Measurements from ENCODE around the gene WDR46.
A peak's percentile ranks its signal among the peaks of the same experiment; 100 is the strongest.
"Not testable (repeated sequence)": the region's sequence is repeated elsewhere in the genome, so short reads cannot be mapped to it uniquely, and the experiment has no call there.

Gene WDR46

DNA sequence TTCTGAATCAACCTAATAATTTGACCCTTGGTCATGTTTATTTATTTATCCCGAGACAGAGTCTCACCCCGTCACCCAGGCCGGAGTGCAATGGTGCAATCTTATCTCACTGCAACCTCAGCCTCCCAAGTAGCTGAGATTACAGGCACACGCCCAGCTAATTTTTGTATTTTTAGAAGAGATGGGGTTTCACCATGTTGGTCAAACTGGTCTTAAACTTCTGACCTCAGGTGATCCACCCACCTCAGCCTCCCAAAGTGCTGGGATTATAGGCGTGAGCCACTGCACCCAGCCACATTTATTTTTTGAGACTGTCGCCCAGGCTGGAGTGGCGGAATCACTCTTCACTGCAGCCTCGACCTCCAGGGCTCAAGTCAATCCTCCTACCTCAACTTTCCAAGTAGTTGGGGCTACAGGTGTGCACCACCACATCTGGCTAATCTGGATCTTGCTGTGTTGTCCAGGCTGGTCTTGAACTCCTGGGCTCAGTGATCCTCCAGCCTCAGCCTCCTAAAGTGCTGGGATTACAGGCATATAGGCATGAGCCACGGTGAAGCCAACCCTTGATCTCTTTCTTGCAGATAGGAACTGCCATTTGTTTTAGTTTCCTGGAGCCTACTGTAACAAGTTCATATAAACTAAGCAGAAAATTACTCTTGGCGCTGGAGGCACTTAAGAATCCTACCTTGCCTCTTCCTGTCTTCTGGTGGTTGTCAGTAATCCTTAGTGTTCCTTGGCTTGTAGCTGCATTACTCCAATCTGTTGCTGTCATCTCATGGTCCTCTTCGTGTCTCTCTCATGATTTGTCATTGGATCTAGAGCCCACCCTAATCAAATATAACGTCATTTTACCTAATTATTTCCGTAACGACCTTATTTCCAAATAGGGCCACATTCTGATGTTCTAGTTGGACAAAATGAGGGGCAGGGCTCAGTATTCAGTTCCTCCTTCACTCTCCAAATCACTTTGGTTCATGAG lies 14.8 kb downstream of the WDR46 start:
- no peak for TF ChIP-seq ZNF274 (IDR thresholded peaks at IDR 0.05; ENCODE audit: low read depth, low read length)
- peak overlapping the region; percentile 95 for H3K4me3 ChIP-seq (ENCODE audit: low read length)

DNA sequence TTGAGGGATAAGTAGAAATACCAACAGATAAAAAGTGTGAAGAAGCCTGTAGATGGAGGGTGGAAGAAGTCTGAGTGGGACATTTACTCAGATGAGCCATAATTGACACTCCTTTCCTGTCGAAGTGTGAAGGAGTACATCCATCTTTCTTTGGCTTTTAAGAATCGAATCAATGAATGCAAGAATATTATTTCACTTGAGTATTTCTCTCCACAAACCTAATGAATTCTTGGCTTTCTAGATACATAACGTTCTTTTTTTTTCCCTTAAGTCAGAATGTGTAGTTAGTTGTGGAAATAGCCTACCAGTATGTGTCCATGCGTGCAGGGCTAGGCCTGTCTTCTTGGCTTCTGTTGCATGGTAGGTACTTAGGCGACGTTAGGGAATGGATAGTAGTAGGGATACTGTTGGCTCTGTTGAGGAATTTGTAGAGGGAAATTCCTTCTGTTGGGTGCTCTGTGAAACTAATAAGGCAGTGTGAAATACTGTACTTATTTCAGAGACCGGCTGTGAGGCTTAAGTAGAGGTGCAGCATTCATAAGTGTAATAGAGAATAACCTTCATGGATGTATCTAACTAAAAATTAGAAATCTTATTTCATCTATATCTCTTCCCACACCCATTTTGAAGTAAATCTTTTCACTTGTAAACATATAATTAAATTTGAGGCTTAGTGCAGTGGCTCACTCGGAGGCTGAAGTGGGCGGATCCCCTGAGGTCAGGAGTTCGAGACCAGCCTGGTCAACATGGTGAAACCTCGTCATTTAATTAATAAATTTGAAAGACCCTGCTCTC lies 15.7 kb downstream of the WDR46 start:
- peak overlapping the region; percentile 95 for H3K4me3 ChIP-seq (ENCODE audit: low read length)
- TF ChIP-seq ZNF274 (IDR thresholded peaks at IDR 0.05; ENCODE audit: low read depth, low read length) = no peak

GRCh38 chr6:33272275-33273128 lies 16.5 kb downstream of the WDR46 start:
- TF ChIP-seq ZNF274 (IDR thresholded peaks at IDR 0.05; ENCODE audit: low read depth, low read length) = no peak
- peak overlapping the region; percentile 95 for H3K4me3 ChIP-seq (ENCODE audit: low read length)

DNA sequence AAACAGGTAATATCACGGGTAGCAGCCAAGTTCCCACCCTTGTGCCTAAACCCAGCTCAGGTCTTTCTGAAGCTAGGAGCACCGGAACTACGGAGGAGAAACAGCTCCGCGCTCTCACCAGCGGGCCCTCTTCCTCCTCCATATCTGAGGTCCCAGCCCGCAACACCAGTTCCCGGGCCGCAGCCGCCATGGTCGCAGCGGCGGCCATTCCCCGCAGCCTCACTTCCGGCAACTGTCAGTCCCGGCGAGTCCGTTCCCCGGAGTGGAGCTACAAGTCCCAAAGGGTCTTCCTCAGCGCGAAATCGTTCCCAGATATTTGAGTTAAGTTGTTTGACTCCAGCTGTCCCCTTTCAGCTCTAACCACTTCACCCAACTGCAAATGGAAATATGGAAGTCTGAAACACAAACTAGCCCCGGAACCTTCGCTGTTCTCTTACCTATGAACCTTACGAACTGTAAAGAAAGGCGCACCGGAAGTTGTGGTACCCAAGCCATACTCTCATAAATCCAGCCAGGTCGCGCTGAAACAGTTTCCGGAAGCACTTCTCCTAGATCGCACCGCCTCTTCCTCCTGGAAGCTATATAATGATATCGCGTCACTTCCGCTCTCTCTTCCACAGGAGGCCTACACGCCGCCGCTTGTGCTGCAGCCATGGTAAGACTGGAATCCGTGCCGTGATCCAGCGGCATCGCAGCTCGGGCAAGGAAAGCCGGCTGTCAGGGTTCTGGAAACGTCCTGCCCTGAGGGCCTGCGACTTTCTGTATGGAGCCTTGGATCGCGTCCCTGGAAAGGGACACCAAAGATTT lies 17.4 kb downstream of the WDR46 start, which contains the start of the genes RPS18 and VPS52:
TSS of gene RPS18 (plus strand) at position 608 of the 807 bp plus-strand sequence. CDS start at position 653, 45 bp downstream.
TSS of gene VPS52 (minus strand) at position 409 of the 807 bp plus-strand sequence. CDS start at position 208, 201 bp downstream.
- no peak for TF ChIP-seq ZNF274 (IDR thresholded peaks at IDR 0.05; ENCODE audit: low read depth, low read length)
- H3K4me3 ChIP-seq (ENCODE audit: low read length) = peak within 1 kb of the TSS; percentile 95

GRCh38 chr6:33271117-33271467 lies 17.9 kb downstream of the WDR46 start:
- TF ChIP-seq ZNF274 (IDR thresholded peaks at IDR 0.05; ENCODE audit: low read depth, low read length) = no peak
- H3K4me3 ChIP-seq (ENCODE audit: low read length) = peak overlapping the region; percentile 92

DNA sequence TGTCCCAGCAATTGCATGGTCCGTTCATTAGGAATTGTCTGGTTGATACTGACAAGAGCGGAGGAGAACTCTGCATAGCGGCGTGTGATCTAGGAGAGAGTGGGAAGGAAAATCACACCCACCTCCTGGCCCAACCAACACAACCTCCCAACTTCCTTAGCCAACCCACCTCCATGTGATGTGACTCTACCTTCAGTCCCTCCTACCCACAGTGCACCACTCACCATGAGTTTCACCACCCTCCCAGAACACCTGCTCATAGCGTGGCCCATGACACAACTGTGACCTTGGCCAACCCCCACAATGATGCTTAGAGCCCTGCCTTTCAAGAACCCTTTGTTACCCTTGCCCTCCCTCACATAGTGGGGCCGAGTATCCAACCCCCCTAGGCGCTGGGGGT lies 25.0 kb downstream of the WDR46 start:
- TF ChIP-seq ZNF274 (IDR thresholded peaks at IDR 0.05; ENCODE audit: low read depth, low read length) = no peak
- no peak overlapping the region for H3K4me3 ChIP-seq (ENCODE audit: low read length)

DNA sequence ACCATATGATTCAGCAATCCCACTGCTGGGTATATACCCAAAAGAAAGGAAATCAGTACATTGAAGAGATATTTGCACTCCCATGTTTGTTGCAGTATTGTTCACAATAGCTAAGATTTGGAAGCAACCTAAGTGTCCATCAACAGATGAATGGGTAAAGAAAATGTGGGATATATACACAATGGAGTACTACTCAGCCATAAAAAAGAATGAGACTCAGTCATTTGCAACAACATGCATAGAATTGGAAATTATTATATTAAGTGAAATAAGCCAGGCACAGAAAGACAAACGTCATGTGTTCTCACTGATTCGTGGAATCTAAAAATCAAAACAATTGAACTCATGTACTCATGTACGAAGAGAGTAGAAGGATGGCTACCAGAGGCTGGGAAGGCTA lies 26.5 kb downstream of the WDR46 start:
- not testable (repeated sequence) for H3K4me3 ChIP-seq (ENCODE audit: low read length)

DNA sequence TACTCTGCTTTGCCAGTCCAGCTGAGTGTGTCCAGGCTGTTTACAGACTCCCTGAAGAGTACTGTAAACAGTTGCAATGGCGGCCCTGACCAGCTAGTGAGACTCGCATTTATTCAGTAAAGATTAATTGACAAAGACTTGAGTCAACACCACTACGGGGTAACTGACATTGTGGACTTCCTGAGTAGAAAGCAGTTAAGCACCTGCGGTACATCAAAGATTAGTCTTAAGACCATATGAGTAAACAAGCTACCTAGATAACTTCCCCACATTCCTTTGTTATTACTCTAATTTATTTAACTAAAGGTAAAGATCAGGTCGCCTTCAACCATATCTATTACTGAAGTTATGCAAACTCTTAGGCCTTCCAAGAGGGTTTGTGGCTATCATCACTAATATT lies 30.0 kb downstream of the WDR46 start:
- H3K4me3 ChIP-seq (ENCODE audit: low read length) = no peak overlapping the region

GRCh38 chr6:33254591-33254990 lies 34.4 kb downstream of the WDR46 start:
- no peak for TF ChIP-seq ZNF274 (IDR thresholded peaks at IDR 0.05; ENCODE audit: low read depth, low read length)
- H3K4me3 ChIP-seq (ENCODE audit: low read length) = no peak overlapping the region

More for the DNA sequence above, 30.0 kb downstream of the WDR46 start:
- TF ChIP-seq ZNF274 (IDR thresholded peaks at IDR 0.05; ENCODE audit: low read depth, low read length) = no peak

GRCh38 chr6:33252759-33253158 lies 36.3 kb downstream of the WDR46 start:
- TF ChIP-seq ZNF274 (IDR thresholded peaks at IDR 0.05; ENCODE audit: low read depth, low read length) = no peak
- no peak overlapping the region for H3K4me3 ChIP-seq (ENCODE audit: low read length)

DNA sequence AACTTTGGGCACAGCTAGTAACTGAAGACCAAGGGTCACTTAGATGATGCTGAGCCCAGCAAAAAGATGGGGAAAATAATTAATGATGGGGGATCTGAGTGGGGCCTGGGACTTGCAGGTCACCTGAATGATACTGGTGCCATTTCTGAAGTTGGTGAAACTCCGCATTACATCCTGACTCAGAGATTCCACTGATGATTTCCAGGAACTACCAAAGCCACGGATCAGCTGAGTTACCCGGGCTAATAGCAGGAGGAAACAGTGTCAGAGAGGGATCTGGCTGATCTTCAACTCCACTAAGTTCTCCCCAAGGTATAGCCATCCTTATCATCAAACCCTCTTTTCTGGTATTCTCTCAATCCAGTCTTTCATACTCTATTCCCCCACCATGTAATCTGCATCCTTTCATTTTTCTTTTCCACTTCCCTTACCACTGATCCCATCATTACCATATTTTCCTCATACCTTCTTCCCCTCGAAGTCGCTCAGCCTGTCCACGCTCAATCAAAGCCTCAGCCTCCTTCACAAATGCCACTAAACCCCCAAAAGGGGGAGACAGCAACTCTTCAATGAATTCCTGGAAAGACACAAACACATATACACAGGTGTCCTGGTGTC lies 37.5 kb downstream of the WDR46 start:
- H3K4me3 ChIP-seq (ENCODE audit: low read length) = no peak overlapping the region
- TF ChIP-seq ZNF274 (IDR thresholded peaks at IDR 0.05; ENCODE audit: low read depth, low read length) = no peak

DNA sequence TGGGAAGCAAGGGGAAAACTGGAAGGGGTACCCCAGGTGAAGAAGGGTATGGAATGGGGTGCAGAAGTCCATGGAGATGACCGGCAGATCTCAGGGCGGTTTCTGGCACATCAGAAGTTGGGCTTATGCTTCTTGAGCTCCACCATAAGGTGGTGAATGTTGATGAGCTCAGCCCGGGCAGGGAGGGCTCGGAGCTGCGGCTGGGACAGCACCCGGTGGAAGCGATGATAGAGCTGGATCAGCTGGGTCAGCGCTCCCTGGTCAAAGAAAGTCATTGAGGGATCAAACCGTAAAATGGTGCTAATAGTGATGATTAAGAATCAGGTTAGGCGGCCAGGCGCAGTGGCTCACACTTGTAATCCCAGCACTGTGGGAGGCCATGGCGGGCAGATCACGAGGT lies 38.3 kb downstream of the WDR46 start:
- TF ChIP-seq ZNF274 (IDR thresholded peaks at IDR 0.05; ENCODE audit: low read depth, low read length) = no peak
- no peak overlapping the region; the same call in 1 of the 2 replicates for H3K4me3 ChIP-seq (ENCODE audit: low read length)

Data from GM08714 (cell line).